Activated CD4-positive, alpha-beta T cell treated with anti-CD3 and anti-CD28 coated beads for 48 hours (primary cell): ENCODE measurements around the gene SOX6.
"Not testable (repeated sequence)": the region's sequence is repeated elsewhere in the genome, so short reads cannot be mapped to it uniquely, and the experiment has no call there.

Experiments used
- DNase-seq: peaks from one replicate; pipeline ENCODE4 v3.0.0-alpha.2; 2020

SOX6 gene

DNA sequence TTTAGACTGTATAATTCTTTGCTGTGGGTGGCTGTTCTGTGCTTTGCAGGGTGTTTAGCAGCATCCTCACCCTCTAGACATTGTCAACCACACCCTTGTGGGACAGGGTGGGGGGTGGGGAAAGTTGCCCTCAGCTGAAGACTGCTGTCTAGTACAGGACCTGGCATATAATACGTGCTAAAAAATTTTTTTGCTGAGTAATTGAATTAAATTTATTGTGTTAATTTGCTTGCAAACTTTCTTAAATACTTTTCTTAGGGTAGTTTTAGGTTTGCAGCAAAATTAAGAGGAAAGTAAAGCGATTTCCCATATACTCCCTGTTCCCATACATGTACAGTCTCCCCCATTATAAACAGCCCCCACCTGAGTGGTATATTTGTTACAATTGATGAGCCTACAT is 268.5 kb downstream of the SOX6 start:
- no peak for DNase-seq

DNA sequence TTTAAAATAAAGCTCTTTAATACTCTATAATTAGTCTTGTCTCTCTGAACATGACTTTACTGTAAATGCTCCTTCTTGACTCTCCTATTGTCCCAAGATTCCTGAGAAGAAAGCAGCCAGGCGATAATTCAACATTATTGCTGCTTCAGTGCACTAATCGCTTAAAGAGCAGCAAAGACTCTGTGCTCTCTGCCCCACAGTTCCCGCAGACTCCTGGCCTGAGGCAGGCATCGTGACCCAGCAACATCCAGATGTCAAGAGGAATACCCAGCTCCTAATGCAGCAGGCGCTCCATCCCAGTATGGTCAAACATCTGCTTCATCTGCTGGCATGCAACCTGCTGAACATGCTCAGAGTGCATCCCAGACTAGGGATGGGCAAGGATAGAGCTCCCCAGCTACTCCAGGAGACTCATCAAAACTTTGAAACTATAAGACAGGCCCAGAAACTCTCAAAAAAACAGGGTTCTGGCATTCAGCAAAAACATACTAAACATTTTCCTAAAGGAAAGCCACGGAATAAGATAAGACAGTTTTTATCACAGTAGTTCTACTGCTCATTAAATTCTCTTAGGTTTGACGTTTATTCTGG is 270.0 kb downstream of the SOX6 start:
- no peak for DNase-seq

DNA sequence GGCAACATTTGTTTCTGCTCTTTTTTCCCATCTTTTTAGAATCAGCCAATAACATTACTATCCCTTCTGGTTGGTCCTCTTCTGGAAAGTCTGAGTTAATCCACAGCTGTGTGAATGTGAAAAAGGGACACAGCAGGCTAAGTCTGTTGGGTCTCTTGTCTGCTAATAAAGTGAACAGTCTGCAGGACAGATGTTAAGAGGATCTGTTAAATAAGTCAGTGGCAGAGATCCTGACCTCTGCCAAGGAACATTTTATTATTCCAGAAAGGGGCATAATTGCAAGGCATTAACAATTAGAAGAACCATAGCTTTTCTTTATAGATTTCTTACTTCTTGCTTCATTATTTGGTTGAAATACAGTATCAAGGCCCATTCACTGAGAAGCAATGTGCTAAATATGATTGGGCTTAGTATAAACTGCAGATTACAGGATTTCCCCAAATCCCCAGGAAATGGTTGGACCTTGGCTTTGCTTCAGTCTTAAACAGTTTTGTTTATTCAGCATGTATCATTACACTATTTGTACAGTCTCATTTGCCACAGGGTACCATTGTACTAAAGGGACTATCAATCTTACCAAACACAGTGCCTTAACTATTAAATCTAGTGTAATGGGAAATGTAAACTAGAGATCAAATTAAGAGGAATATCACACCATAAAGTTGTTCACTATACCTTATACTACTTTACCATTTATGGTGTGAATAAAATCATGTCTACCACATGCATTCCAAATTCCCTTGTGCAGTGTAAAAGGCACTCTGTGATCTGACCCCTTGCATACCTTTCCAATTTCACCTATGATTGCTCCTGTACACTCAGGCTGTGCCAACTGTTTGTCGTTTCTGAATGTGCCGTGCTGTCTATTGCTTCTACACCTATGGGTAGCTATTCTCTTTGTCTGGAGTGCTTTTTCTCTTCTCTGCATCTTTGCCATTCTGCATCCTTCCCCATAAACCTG is 274.0 kb downstream of the SOX6 start:
- DNase-seq, result no peak

DNA sequence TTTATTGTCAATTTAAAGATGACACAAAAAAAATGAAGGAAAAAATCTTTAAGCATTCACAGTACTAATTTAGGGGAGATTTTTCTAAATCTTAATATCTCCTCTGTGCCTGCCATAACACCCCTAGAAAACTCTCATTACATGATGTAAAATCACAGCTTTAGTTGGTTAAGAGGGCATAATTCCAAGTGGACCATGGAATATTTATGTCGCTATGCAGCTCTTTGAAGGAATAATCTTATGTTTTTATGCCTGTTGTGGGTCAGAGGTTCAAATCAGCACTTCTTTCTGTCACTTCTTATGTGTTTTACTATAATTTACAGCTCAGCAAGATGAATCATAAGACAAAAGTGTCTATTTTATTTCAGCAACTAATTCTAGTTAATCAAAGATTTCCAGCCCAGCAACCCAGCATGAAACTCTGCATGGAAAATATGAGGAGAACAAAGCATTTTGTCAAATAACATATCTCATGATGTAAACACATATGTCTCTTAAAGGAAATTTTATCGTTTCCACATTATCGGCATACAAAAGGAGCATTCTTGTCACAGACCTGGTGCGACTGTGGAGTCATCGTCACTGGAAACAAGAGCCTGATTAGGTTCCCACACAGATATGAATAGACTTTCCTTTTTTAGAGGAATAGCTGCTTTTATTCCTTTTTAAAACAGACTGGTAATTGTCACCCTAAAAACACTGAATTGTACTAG is 274.8 kb downstream of the SOX6 start:
- DNase-seq, result no peak

DNA sequence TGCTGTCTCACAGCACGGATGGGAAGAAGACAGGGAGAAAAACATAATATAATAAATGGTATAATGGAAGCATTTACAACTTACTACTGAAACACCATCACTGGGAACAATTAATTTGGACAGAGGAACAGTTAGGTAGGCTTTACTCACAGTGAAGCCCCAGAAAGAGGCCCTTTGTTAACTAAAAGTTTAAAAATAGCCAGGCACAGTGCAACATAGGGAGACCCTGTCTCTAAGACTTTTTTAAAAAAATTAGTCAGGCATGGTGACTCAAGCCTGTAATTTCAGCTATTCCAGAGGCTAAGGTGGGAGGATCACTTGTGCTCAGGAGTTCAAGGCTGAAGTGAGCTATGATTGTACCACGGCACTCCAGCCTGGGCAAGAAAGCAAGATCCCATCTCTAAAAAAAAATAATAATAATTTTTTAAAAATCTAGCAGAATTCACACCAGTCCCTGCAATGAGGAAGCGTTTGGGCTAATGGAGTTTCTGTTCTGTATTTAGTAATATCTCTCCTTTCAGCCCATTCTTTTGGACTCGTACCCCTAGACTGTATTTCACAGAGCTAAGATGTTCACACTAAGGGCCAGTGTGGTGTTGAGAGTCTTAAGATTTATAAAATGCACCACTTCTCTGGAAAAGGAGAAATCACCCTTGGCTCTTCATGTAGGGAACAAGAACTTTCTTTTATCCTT is 275.5 kb downstream of the SOX6 start:
- DNase-seq, result no peak

DNA sequence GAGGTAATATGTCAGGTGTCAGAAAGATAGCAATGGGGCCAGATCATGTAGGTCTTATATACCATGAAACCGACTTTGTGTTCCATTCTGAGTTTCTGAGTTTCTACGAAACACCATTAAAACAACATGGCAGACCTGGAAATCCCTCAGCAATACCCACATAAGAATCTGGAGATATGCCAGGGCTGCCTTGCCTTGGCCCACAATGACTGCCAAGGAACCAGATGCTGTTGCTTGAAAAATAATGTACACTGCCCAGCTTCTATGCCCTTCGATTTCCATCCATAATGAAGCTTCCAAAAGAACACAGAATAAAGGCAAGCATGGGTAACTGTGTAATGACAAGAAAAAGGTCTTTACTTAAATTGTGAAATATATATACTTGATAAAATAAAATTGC is 277.4 kb downstream of the SOX6 start:
- no peak for DNase-seq

DNA sequence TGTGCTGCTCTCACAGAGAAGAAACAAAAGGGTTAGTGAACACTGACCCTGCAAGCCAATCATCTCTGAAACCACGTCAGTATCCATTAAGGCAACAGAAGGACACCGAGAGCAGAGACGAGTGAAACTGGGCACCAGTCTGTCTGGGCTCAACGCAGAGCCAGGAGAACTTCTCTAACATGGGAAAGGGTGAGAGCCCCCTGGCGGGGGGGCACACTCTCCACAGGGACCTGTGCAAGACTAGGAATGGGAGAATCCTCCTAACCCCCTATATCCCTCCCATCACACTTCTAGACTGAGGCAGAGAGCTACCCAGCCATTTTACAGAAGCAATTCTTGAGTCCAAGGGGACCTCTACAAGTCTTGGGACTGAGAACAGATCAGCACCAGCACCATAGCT is 285.8 kb downstream of the SOX6 start:
- no peak for DNase-seq

DNA sequence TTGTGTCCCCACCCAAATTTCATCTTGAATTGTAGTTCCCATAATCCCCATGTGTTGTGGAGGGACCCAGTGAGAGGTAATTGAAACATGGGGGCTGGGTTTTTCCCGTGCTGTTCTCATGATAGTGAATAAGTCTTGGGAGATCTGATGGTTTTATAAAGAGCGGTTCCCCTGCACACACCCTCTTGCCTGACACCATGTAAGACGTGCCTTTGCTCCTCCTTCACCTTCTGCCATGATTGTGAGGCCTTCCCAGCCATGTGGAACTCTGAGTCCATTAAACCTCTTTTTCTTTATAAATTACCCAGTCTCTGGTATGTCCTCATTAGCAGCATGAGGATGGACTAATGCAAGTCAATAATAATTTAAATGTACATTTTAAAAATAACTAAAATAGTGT is 289.1 kb downstream of the SOX6 start:
- DNase-seq, result not testable (repeated sequence)

DNA sequence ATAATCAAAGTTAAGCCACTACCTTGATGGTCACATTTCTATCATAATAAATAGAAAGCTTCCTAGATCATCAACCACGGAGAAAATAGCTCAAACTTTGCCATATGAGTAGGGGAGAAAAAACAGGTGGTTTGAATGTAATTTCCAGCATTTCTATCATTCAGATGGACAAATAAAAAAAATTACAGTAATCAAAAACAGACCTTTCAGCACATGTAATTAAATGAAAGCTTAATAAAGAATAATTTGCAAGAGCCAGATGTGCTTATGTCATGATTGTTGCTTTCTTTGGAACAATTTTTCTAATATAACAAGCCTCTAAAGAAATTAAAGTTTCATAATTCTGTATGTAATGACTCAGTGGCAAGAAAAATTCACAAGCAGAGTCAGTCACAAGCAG is 297.0 kb downstream of the SOX6 start:
- no peak for DNase-seq

DNA sequence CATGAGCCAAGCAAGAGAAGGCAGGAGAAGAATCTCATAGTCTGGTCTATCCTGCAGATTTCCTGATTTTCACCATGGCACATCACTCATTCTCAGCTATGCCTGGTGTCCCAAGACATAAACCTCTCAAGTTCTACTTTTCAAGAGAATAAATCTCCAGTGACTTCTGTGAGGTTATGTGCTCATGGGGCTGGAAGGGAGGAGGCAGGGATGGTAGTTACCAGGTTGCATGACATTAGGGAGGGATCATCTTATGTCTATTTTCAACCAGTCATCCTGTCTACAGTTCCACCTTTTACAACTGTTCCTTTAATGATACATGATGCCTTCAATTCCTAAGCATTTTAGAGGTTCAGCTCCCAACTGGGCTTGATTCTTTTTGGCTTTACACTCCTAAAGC is 297.7 kb downstream of the SOX6 start:
- DNase-seq, result no peak

DNA sequence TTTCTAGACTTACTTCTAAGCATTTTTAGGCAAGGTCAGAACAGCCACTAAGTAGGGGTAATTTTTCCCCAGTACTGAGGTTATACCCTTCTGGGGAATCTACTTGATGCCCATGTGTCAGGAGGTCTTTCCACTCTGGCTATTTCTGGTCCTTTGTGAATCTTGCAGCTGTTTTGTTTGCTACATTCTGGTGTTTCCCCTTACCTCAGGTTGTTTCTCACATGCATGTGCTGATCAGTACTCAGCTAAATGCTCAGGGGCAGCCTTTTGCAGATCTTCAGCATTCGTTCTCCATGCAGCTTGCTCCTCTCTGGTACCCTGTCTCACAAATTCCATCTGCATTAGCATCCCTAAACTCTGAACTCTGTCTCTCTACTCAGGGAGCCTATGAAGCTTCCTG is 303.6 kb downstream of the SOX6 start:
- no peak for DNase-seq

DNA sequence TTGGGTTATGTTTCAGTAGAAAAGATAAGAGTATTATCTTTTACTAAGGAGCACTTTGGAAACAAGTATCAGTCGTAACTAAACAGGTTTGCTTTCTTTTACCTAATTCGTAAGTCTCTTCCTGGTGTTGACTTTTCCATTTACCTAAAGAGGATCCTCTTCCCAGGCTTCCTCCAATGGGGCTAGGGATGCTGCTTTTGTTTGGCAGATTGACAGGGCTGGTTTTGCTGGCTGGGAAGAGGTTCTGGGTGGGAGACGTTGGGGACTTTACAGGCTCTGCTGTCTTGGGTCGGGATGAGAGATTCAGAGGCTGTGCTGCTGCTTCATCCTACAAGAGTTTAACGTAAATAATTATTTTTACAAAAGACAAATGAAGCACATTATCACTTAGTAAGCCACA is 306.7 kb downstream of the SOX6 start:
- DNase-seq, result no peak

DNA sequence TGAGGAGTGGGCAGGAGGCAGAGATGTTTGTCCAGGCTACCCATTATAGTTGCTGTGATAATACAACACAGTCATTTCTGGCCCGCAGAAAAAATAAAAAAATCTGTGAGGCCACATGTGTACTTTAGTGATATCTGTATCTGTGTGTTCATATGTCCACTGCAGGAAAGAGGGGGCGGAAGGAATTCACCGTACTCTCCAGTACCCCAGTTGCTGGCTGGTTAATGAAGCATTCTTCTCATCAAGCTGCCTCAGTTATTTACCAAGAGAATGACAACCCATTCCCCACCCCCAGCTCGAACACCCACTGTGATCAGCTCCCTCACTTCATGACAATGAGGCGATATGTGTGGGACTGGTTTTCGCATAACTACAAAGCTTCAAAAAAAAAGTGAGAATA is 309.3 kb downstream of the SOX6 start:
- no peak for DNase-seq

DNA sequence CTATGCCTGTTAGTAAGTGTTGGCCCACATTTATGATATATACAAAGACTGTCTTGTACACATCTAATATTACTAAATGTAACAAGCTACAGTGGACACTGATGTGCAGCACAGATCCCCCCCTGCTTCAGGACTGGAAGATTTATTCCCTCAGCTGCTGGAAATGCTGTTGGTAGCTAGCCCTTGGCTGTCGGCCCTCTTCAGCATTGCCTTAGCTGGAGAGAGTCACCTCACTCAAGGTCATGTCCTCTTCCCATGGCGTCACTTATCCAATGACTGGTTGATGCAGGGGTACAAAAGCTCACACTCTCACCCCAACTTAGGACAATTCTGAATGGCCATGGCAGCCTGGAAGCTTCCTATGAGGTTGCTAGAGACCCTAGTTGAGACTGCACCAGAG is 312.7 kb downstream of the SOX6 start:
- DNase-seq, result no peak

DNA sequence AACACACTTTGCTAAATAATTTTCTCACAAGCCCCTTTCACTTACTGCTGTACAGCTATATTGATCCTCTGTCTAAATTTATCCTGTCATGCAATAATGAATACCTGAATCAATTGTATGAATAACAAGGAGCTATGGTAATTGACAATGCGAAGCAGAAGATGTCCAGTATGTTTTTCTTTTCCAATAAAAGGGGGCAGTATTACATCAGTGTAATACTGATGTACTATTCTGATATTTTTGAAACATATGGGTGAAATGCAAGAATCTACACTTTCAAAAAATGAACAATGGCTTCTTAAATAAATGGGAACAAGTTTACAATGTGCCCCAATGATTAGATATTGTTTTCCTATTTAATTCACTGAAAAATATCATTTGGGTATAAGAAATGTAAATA is 315.1 kb downstream of the SOX6 start:
- no peak for DNase-seq

DNA sequence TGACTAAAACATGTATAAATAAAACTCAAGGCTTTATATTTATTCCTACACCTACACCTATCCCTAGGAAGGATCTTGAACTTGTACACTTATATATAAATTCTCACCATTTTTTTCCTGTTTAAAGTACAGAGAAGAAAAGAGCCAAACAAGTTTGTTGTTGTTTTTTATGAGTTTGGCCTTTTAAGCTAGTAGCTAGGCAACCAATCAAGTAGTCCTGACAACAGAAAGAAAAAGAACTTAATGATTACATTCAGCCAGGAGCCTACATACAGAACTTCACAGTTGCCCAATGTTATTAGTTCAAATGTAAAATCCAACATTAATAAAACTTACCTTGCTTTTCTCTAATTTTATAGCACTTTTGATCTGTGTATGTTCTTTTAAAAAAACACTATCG is 316.2 kb downstream of the SOX6 start:
- no peak for DNase-seq

DNA sequence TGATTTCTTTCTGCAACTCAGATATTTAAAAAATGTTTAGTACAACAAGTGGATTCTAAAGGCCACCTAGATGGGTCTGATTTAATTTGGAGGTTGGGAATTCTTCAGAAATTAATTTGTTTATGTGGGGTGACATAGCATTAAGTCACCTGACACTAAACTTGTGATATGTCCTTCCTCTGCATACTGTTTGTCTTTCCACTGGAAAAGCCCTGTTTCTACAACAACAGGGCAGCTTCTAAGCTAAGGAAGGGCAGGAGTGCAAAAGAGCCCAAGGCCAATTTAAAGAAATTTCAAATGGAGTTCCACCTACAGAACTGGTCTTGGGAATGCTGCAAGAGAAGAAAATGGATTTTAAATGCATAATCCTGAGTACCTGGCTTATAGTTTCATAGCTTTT is 319.2 kb downstream of the SOX6 start:
- no peak for DNase-seq

DNA sequence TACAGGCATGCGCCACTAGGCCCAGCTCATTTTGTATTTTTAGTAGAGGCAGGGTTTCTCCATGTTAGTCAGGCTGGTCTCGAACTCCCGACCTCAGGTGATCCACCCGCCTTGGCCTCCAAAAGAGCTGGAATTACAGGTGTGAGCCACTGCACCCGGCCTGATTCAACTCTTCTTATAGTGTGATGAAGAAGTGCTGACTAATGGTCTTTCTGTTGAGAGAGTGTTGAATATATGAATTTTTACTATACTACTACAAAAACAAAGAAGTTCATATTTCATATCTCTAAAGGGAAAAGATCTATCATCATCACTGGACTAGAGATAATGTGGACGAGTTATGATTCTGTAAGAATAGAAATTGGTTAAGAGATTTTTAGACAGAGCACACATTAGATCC is 320.1 kb downstream of the SOX6 start:
- no peak for DNase-seq

DNA sequence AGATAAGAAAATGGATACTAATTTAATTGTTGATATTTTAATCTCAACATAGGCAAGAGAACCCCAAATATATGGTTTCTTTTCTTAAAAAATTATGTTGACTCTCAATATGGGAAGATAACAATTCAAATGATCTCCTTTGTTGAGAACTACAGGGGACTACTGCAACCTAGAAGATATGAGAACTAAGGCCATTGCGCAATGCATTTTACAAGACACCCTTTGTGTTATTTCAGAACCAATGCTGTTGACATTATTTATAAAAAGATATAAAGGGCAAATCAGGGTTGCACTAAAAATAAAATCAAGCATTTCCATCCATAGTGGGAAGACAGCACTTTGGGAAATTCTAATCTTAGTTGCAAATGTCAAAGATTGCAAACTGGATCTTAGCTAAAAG is 322.3 kb downstream of the SOX6 start:
- DNase-seq, result no peak

DNA sequence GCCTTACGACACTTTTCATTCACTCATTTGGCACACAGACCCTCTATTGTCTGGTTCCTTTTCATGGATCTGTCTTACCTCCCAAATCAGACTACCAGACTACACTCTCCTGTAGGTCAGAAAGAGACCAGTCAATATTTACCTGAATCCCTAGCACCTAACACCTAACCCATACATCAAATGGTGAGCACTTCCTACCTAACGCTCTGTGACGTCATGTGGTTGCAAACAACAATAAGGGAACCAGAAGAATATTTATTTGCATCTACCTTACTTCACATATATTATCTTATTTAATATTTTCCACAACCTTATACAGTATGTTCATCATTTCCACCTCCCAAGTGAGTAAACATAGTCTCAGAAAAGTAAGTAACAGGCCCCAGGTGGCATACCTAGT is 323.4 kb downstream of the SOX6 start:
- no peak for DNase-seq

DNA sequence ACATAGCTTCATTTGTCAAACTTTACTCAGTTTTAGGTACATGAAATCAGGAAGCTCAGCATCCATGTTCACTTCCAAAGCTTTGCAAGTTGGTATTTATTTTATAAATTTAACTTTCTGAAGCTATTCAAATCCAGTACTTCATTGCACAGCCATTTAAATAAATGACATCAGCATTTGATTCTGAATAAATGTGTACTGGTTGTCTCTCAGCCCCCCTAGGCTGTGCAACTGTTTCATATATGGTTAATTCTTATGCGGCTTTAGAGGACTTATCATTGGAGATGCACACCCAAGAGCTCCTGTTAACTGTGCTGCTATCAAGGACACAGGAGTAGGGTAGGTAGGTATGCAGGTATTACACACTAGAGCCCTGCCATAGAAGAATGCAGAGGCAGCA is 325.1 kb downstream of the SOX6 start:
- no peak for DNase-seq

DNA sequence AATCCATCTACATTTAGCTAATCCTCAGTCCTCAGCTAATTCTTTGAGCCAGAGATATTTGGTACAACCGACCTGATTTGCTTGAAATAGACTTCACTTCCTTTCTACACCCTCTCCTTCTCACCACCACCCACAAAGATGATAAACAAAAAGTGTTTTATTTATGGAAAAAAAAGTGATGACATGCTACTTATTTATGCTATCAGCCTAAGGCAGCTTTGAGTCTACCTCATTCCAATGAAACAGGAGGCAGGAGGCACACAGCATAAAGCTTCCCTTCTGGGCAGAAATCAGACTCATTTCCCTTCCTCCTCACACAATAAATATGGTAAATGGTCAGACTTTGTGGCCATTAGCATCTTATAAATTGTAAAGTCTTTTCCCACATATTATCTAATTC is 325.7 kb downstream of the SOX6 start:
- DNase-seq, result no peak

DNA sequence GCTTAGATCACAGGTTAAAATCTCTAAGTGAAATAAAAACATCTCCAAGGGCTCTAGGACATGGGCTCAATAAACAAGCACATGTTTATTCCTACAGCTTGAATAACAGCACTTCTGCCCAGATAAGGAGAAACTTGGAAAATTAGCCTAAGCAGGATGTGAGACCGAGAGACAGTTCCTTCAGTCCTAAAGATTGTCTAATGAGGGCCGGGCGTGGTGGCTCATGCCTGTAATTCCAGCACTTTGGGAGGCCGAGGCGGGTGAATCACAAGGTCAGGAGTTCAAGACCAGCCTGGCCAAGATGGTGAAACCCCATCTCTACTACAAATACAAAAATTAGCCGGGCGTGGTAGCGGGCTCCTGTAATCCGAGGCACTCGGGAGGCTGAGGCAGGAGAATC is 327.2 kb downstream of the SOX6 start:
- not testable (repeated sequence) for DNase-seq
